UCSD-AML1 (cell line): Measurements from ENCODE around the gene FKBP9.
"Not testable (repeated sequence)": the region's sequence is repeated elsewhere in the genome, so short reads cannot be mapped to it uniquely, and the experiment has no call there.

ENCODE experiments used
- DNase-seq: peaks from one replicate; lab custom pipeline; 2025; ENCODE audit not compliant: unreplicated experiment; lab: John Stamatoyannopoulos, UW

FKBP9 gene

GRCh38 chr7:33005193-33005592 is 48.0 kb downstream of the FKBP9 start:
- not testable (repeated sequence) for DNase-seq

- DNase-seq = not testable (repeated sequence)
Observed at GRCh38 chr7:33005690-33006089, 48.5 kb downstream of the FKBP9 start.

GRCh38 chr7:33009734-33010133 is 52.5 kb downstream of the FKBP9 start:
- DNase-seq = no peak

- DNase-seq = no peak
Observed at GRCh38 chr7:33012364-33012763, 55.1 kb downstream of the FKBP9 start.

- no peak for DNase-seq
Observed at GRCh38 chr7:33024189-33024757, 67.0 kb downstream of the FKBP9 start.

- DNase-seq = no peak
Observed at GRCh38 chr7:33035776-33036175, 78.5 kb downstream of the FKBP9 start.

- DNase-seq = no peak
Observed at GRCh38 chr7:33038639-33039038, 81.4 kb downstream of the FKBP9 start.

- DNase-seq = no peak
Observed at GRCh38 chr7:33039257-33039902, 82.1 kb downstream of the FKBP9 start.

GRCh38 chr7:33039903-33040292 is 82.7 kb downstream of the FKBP9 start:
- no peak for DNase-seq

GRCh38 chr7:33040803-33041516 is 83.7 kb downstream of the FKBP9 start:
- DNase-seq = no peak

GRCh38 chr7:33041631-33042428 is 84.6 kb downstream of the FKBP9 start:
- DNase-seq = no peak

- DNase-seq = no peak
Observed at GRCh38 chr7:33043501-33044400, 86.5 kb downstream of the FKBP9 start.

- DNase-seq = no peak
Observed at GRCh38 chr7:33044401-33044718, 87.1 kb downstream of the FKBP9 start.

GRCh38 chr7:33044986-33045385 is 87.7 kb downstream of the FKBP9 start:
- DNase-seq = no peak

- no peak for DNase-seq
Observed at GRCh38 chr7:33048257-33048656, 91.0 kb downstream of the FKBP9 start.

- DNase-seq = no peak
Observed at GRCh38 chr7:33048704-33049103, 91.5 kb downstream of the FKBP9 start.

- no peak for DNase-seq
Observed at GRCh38 chr7:33050535-33051318, 93.5 kb downstream of the FKBP9 start.

- no peak for DNase-seq
Observed at GRCh38 chr7:33053721-33054120, 96.5 kb downstream of the FKBP9 start.

- DNase-seq = no peak
Observed at GRCh38 chr7:33054261-33054964, 97.2 kb downstream of the FKBP9 start.
